HCT116 (cell line): ENCODE data around the gene TDO2. TPM values are rescaled to one million over a fixed set of nuclear protein-coding genes. Genes with fewer than 3 reads are reported as not detected.

Experiments used
- ATAC-seq: fragments of 200-7000 bp; cut with Tn5 transposase; 2 replicates; pipeline ENCODE4 v1.9.1; 2020; ENCODE audit warnings: mild to moderate bottlenecking, moderate library complexity
- BruUV-seq: library from RNA; stranded (reverse); fragments of 400-500 nt; replicated peaks from 2 replicates; lab custom pipeline; 2021; lab: Mats Ljungman, UMichigan
- CTCF ChIA-PET: fragments of 300-600 bp; sonication (Branson Sonifier 250); formaldehyde crosslinking; loops from one replicate; lab custom pipeline; 2021; ENCODE audit warnings: antibody characterized with exemption; lab: Charles Lee
- POLR2A ChIA-PET: fragments of 300-600, 350-600 bp; sonication (Branson Sonifier 250); formaldehyde crosslinking; loops from one replicate; lab custom pipeline; 2021; ENCODE audit warnings: antibody characterized with exemption; lab: Charles Lee
- RAD21 ChIA-PET, 2 experiments: fragments of 300-600 bp; sonication (Branson Sonifier 250); formaldehyde crosslinking; loops; one replicate each; lab custom pipeline; 2023; ENCODE audit warnings: low total read pairs in 2 of 2; ENCODE audit not compliant: uncharacterized antibody in 2 of 2, unreplicated experiment in 2 of 2, low non-redundant PET in 1 of 2; lab: Charles Lee
- DNase-seq: peaks from one replicate; pipeline ENCODE4 v3.0.0-alpha.2; 2010; ENCODE audit warnings: low read depth, low spot score
- H2AFZ ChIP-seq: fragments of 200-600 bp; shearing (Covaris generic), sonication (generic); 2 replicates; pipeline ENCODE4 v1.6.1; 2017; ENCODE audit warnings: low read depth, mixed run types, mixed read lengths, antibody characterized with exemption, low read length; ENCODE audit not compliant: poor library complexity, severe bottlenecking
- H3K27ac ChIP-seq: 2 replicates; pipeline ENCODE4 v1.5.1; 2012; ENCODE audit warnings: low read depth, low read length
- H3K27me3 ChIP-seq: fragments of 200-600 bp; sonication (generic); 2 replicates; pipeline ENCODE4 v1.6.1; 2016; ENCODE audit warnings: mixed run types, low read length, mixed read lengths; ENCODE audit not compliant: insufficient read depth
- H3K36me3 ChIP-seq, 2 experiments: fragments of 200-500 bp in 1 of 2; fragments of 200-600 bp in 1 of 2; sonication (Bioruptor generic) in 1 of 2; sonication (generic) in 1 of 2; 2 replicates each; pipeline versions ENCODE4 v1.5.1 to v1.6.1; 2014 to 2016; ENCODE audit warnings: low read length in 2 of 2, inconsistent platforms in 1 of 2, mixed read lengths in 1 of 2, mixed run types in 1 of 2; ENCODE audit not compliant: insufficient read depth in 2 of 2, control insufficient read depth in 1 of 2
- H3K4me1 ChIP-seq, 2 experiments: fragments of 200-600 bp in 1 of 2; sonication (generic) in 1 of 2; 2 replicates each; pipeline versions ENCODE4 v1.5.1 to v1.6.1; 2012 to 2017; ENCODE audit warnings: low read length in 2 of 2, inconsistent platforms in 1 of 2, mild to moderate bottlenecking in 1 of 2, mixed read lengths in 1 of 2, mixed run types in 1 of 2, moderate library complexity in 1 of 2; ENCODE audit not compliant: insufficient read depth in 2 of 2, control insufficient read depth in 1 of 2
- H3K4me2 ChIP-seq: fragments of 200-600 bp; sonication (generic); 2 replicates; pipeline ENCODE4 v1.6.1; 2017; ENCODE audit warnings: mixed run types, low read length, mixed read lengths
- H3K4me3 ChIP-seq, 2 experiments: fragments of 200-600 bp in 1 of 2; sonication (generic) in 1 of 2; replicated peaks in 1 of 2; 2 replicates each; pipeline ENCODE4 v1.5.1; 2011 to 2016; ENCODE audit warnings: low read length in 2 of 2, control low read depth in 1 of 2, low read depth in 1 of 2, mild to moderate bottlenecking in 1 of 2, mixed read lengths in 1 of 2, mixed run types in 1 of 2
- H3K79me2 ChIP-seq: fragments of 200-600 bp; sonication (generic); 2 replicates; pipeline ENCODE4 v1.6.1; 2017; ENCODE audit warnings: mild to moderate bottlenecking, mixed run types, low read length, moderate library complexity, mixed read lengths; ENCODE audit not compliant: insufficient read depth
- H3K9ac ChIP-seq: fragments of 200-600 bp; sonication (generic); 2 replicates; pipeline ENCODE4 v1.6.1; 2016; ENCODE audit warnings: low read length, mixed read lengths
- H3K9me2 ChIP-seq: fragments of 200-600 bp; sonication (generic), shearing (Covaris generic); 2 replicates; pipeline ENCODE4 v1.6.1; 2017; ENCODE audit warnings: mixed run types, mild to moderate bottlenecking, moderate library complexity; ENCODE audit not compliant: insufficient read depth
- H3K9me3 ChIP-seq, 2 experiments: fragments of 200-500 bp in 1 of 2; fragments of 200-600 bp in 1 of 2; sonication (Bioruptor generic) in 1 of 2; sonication (generic) in 1 of 2; 2 replicates each; pipeline ENCODE4 v1.6.1; 2014 to 2017; ENCODE audit warnings: low read length in 2 of 2, mixed read lengths in 2 of 2, inconsistent platforms in 1 of 2, low read depth in 1 of 2, mild to moderate bottlenecking in 1 of 2, mixed run types in 1 of 2, moderate library complexity in 1 of 2; ENCODE audit not compliant: control insufficient read depth in 1 of 2, insufficient read depth in 1 of 2
- H4K20me1 ChIP-seq: fragments of 200-600 bp; sonication (generic), shearing (Covaris generic); 2 replicates; pipeline ENCODE4 v1.6.1; 2017; ENCODE audit warnings: mixed run types, mild to moderate bottlenecking, moderate library complexity; ENCODE audit not compliant: insufficient read depth
- EZH2 ChIP-seq: fragments of 200-600 bp; sonication (generic); IDR thresholded peaks from 2 replicates; pipeline ENCODE4 v1.6.1; 2017; ENCODE audit warnings: antibody characterized with exemption, mixed run types
- EZH2phosphoT487 ChIP-seq: fragments of 200-600 bp; IDR thresholded peaks from 2 replicates; pipeline ENCODE4 v1.6.1; 2018; ENCODE audit warnings: antibody characterized with exemption, borderline replicate concordance
- FOSL1 ChIP-seq: IDR thresholded peaks from 2 replicates; pipeline ENCODE4 v1.6.1; 2012; ENCODE audit warnings: low read depth
- JUND ChIP-seq: IDR thresholded peaks from 2 replicates; pipeline ENCODE4 v1.6.1; 2012
- POLR2A ChIP-seq: IDR thresholded peaks from 2 replicates; pipeline ENCODE4 v1.7.0; 2011; ENCODE audit warnings: borderline replicate concordance; ENCODE audit not compliant: insufficient read depth, insufficient read length; ENCODE audit errors: extremely low read depth
- POLR2AphosphoS5 ChIP-seq: IDR thresholded peaks from 2 replicates; pipeline ENCODE4 v1.6.1; 2011; ENCODE audit warnings: mild to moderate bottlenecking, low read depth, low read length, moderate library complexity
- SIN3A ChIP-seq: IDR thresholded peaks from 2 replicates; pipeline ENCODE4 v1.6.1; 2012; ENCODE audit warnings: low read depth
- SP1 ChIP-seq: IDR thresholded peaks from 2 replicates; pipeline ENCODE4 v1.6.1; 2012; ENCODE audit warnings: low read depth
- SRF ChIP-seq: IDR thresholded peaks from 2 replicates; pipeline ENCODE4 v1.6.1; 2012; ENCODE audit warnings: low read depth
- TCF7L2 ChIP-seq: IDR thresholded peaks from 2 replicates; pipeline ENCODE4 v1.7.0; 2011; ENCODE audit warnings: borderline replicate concordance, inconsistent platforms; ENCODE audit not compliant: insufficient read depth, insufficient read length; ENCODE audit errors: extremely low read depth
- ZFX ChIP-seq: fragments of 450-650 bp; IDR thresholded peaks from 2 replicates; pipeline ENCODE4 v1.6.1; 2017
- ZNF274 ChIP-seq: fragments of 200-500 bp; sonication (Bioruptor generic); IDR thresholded peaks from 2 replicates; pipeline ENCODE4 v1.6.1; 2014; ENCODE audit warnings: mild to moderate bottlenecking, low read depth, low read length, inconsistent platforms
- intact Hi-C: fragments of 100-400 bp; cut with micrococcal nuclease; formaldehyde crosslinking; loops from 2 replicates; pipeline ENCODE4 v1.10.0; 2022
- total RNA-seq: library from RNA; stranded (reverse); gene quantifications from one replicate; pipeline ENCODE4 v1.2.1, GENCODE V29; 2021; ENCODE audit not compliant: unreplicated experiment
- TF ChIP-seq, protein P1 (sequence below): IDR thresholded peaks from 2 replicates; pipeline ENCODE4 v1.6.1; 2011; ENCODE audit warnings: mild to moderate bottlenecking, low read length, moderate library complexity; ENCODE audit not compliant: insufficient replicate concordance; ENCODE audit errors: extremely low read depth
- TF ChIP-seq, protein P2 (sequence below): IDR thresholded peaks from 2 replicates; pipeline ENCODE4 v1.6.1; 2012; ENCODE audit warnings: low read depth
- TF ChIP-seq, protein P3 (sequence below): IDR thresholded peaks from 2 replicates; pipeline ENCODE4 v1.6.1; 2012
- TF ChIP-seq, protein P4 (sequence below), 3 experiments: fragments of 200-600 bp in 1 of 3; sonication (generic) in 1 of 3; IDR thresholded peaks in 2 of 3; conservative IDR thresholded peaks in 1 of 3; 2 replicates each; pipeline ENCODE4 v1.5.1; 2012 to 2017; ENCODE audit warnings: low read depth in 2 of 3, low read length in 2 of 3, antibody characterized with exemption in 1 of 3, borderline replicate concordance in 1 of 3, control low read depth in 1 of 3, mild to moderate bottlenecking in 1 of 3, mixed read lengths in 1 of 3, mixed run types in 1 of 3, moderate library complexity in 1 of 3; ENCODE audit not compliant: insufficient read depth in 1 of 3
- TF ChIP-seq, protein P5 (sequence below): IDR thresholded peaks from 2 replicates; pipeline ENCODE4 v1.6.1; 2012

Gene TDO2
- total RNA-seq, 1 experiment from 2014 or later, result 0.27 TPM

DNA sequence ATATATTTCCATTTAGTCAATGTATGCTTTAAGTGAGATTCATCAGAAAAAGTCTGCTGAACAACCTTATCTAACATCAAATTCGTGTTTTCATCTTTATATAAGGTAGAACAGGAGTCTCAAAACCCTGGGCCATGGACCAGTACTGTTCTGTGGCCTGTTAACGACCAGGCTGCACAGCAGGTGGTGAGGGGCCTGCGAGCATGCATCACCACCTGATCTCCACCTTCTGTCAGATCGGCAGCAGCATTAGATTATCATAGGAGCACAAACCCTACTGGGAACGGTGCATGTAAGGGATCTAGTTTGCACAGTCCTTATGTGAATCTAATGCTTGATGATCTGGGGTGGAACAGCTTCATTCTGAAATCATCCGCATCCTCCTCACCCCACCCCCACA lies 47.0 kb downstream of the TDO2 start:
- CTCF ChIA-PET, result interaction anchor here (3.6 kb wide), 1 partner anchor 140 kb away, joined by 37 read pairs; no protein-coding TSS in a partner anchor
- H3K4me2 ChIP-seq, result no peak overlapping the region
- H3K36me3 ChIP-seq, result no peaks in the 10 kb centered on the region
- H2AFZ ChIP-seq, result no peak overlapping the region
- no peak overlapping the region for H3K9ac ChIP-seq
- RAD21 ChIA-PET, result no interaction called here
- POLR2A ChIA-PET, result no interaction called here
- ATAC-seq, result no peak
- H3K4me1 ChIP-seq, result peaks cover 0 to 6% of the 10 kb centered on the region in 2 experiments; a peak in 1 of 4 replicates
- BruUV-seq, result no TSS peak
- no peaks in the 10 kb centered on the region for H3K79me2 ChIP-seq
- no peaks in the 10 kb centered on the region for H3K9me2 ChIP-seq
- H3K27ac ChIP-seq, result no peak overlapping the region
- H3K27me3 ChIP-seq, result no peaks in the 10 kb centered on the region
- H4K20me1 ChIP-seq, result no peaks in the 10 kb centered on the region
- H3K9me3 ChIP-seq, result no peaks in the 10 kb centered on the region
- intact Hi-C loops, result no loop called here
- no peak for TF ChIP-seq TCF7L2
- no peak for TF ChIP-seq SIN3A
- TF ChIP-seq JUND, result no peak
- TF ChIP-seq, protein P1, sequence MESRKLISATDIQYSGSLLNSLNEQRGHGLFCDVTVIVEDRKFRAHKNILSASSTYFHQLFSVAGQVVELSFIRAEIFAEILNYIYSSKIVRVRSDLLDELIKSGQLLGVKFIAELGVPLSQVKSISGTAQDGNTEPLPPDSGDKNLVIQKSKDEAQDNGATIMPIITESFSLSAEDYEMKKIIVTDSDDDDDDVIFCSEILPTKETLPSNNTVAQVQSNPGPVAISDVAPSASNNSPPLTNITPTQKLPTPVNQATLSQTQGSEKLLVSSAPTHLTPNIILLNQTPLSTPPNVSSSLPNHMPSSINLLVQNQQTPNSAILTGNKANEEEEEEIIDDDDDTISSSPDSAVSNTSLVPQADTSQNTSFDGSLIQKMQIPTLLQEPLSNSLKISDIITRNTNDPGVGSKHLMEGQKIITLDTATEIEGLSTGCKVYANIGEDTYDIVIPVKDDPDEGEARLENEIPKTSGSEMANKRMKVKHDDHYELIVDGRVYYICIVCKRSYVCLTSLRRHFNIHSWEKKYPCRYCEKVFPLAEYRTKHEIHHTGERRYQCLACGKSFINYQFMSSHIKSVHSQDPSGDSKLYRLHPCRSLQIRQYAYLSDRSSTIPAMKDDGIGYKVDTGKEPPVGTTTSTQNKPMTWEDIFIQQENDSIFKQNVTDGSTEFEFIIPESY, result no peak
- TF ChIP-seq ZFX, result no peak
- TF ChIP-seq POLR2A, result no peak
- TF ChIP-seq, protein P2, sequence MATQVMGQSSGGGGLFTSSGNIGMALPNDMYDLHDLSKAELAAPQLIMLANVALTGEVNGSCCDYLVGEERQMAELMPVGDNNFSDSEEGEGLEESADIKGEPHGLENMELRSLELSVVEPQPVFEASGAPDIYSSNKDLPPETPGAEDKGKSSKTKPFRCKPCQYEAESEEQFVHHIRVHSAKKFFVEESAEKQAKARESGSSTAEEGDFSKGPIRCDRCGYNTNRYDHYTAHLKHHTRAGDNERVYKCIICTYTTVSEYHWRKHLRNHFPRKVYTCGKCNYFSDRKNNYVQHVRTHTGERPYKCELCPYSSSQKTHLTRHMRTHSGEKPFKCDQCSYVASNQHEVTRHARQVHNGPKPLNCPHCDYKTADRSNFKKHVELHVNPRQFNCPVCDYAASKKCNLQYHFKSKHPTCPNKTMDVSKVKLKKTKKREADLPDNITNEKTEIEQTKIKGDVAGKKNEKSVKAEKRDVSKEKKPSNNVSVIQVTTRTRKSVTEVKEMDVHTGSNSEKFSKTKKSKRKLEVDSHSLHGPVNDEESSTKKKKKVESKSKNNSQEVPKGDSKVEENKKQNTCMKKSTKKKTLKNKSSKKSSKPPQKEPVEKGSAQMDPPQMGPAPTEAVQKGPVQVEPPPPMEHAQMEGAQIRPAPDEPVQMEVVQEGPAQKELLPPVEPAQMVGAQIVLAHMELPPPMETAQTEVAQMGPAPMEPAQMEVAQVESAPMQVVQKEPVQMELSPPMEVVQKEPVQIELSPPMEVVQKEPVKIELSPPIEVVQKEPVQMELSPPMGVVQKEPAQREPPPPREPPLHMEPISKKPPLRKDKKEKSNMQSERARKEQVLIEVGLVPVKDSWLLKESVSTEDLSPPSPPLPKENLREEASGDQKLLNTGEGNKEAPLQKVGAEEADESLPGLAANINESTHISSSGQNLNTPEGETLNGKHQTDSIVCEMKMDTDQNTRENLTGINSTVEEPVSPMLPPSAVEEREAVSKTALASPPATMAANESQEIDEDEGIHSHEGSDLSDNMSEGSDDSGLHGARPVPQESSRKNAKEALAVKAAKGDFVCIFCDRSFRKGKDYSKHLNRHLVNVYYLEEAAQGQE, result no peak
- TF ChIP-seq POLR2AphosphoS5, result no peak
- TF ChIP-seq, protein P3, sequence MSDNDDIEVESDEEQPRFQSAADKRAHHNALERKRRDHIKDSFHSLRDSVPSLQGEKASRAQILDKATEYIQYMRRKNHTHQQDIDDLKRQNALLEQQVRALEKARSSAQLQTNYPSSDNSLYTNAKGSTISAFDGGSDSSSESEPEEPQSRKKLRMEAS, result no peak
- TF ChIP-seq FOSL1, result no peak
- TF ChIP-seq, protein P4, sequence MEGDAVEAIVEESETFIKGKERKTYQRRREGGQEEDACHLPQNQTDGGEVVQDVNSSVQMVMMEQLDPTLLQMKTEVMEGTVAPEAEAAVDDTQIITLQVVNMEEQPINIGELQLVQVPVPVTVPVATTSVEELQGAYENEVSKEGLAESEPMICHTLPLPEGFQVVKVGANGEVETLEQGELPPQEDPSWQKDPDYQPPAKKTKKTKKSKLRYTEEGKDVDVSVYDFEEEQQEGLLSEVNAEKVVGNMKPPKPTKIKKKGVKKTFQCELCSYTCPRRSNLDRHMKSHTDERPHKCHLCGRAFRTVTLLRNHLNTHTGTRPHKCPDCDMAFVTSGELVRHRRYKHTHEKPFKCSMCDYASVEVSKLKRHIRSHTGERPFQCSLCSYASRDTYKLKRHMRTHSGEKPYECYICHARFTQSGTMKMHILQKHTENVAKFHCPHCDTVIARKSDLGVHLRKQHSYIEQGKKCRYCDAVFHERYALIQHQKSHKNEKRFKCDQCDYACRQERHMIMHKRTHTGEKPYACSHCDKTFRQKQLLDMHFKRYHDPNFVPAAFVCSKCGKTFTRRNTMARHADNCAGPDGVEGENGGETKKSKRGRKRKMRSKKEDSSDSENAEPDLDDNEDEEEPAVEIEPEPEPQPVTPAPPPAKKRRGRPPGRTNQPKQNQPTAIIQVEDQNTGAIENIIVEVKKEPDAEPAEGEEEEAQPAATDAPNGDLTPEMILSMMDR (IDR thresholded peaks at IDR 0.05 in 2 of 3, conservative IDR thresholded peaks at IDR 0.05 in 1 of 3; ENCODE audit: borderline replicate concordance in 1 of 3, insufficient read depth in 1 of 3, low read depth in 2 of 3, low read length in 2 of 3), result no peak
- TF ChIP-seq SRF, result no peak
- TF ChIP-seq, protein P5, sequence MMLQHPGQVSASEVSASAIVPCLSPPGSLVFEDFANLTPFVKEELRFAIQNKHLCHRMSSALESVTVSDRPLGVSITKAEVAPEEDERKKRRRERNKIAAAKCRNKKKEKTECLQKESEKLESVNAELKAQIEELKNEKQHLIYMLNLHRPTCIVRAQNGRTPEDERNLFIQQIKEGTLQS, result no peak
- no peak for TF ChIP-seq ZNF274
- no peak for TF ChIP-seq SP1
- no peak for TF ChIP-seq EZH2phosphoT487
- TF ChIP-seq EZH2, result no peak
- no peak for DNase-seq
- H3K4me3 ChIP-seq, result no peak overlapping the region
